Bronchial epithelial cell (primary cell): Measurements from ENCODE around the gene SAT2. TPM values are rescaled to one million over a fixed set of nuclear protein-coding genes. Genes with fewer than 3 reads are reported as not detected.
A peak's percentile ranks its signal among the peaks of the same experiment; 100 is the strongest.

Source experiments
- DNase-seq: peaks from one replicate; pipeline ENCODE4 v3.0.0-alpha.2; 2010; ENCODE audit warnings: low read depth
- FAIRE-seq: peaks from 2 replicates; lab custom pipeline; 2011; peaks lifted over from hg19 to GRCh38; lab: Jason Lieb, UNC
- H3K27me3 ChIP-seq: 2 replicates; pipeline ENCODE4 v1.5.1; 2011; ENCODE audit warnings: low read length; ENCODE audit not compliant: control insufficient read depth, insufficient read depth
- H3K36me3 ChIP-seq: 2 replicates; pipeline ENCODE4 v1.5.1; 2011; ENCODE audit warnings: low read length; ENCODE audit not compliant: control insufficient read depth, insufficient read depth
- H3K4me3 ChIP-seq: 2 replicates; pipeline ENCODE4 v1.5.1; 2011; ENCODE audit warnings: mild to moderate bottlenecking, low read depth, low read length, control low read depth
- CTCF ChIP-seq: IDR thresholded peaks from 2 replicates; pipeline ENCODE4 v1.5.1; 2011; ENCODE audit warnings: mild to moderate bottlenecking, moderate library complexity, low read length, control low read depth, inconsistent platforms; ENCODE audit not compliant: insufficient read depth, severe bottlenecking
- total RNA-seq: library from RNA; depleted of rRNA; stranded (reverse); fragments of >200 nt; gene quantifications from 2 replicates; pipeline ENCODE4 v1.2.1, GENCODE V29; 2014

The SAT2 gene
- total RNA-seq, 1 donor from 2014 or later = 38.7 TPM

GRCh38 chr17:7593296-7593695 is 34.3 kb downstream of the SAT2 start:
- peaks cover 25% of the 10 kb centered on the region for H3K36me3 ChIP-seq
- FAIRE-seq = no peak
- no peak for DNase-seq
- no peak overlapping the region for H3K4me3 ChIP-seq
- no peaks in the 10 kb centered on the region for H3K27me3 ChIP-seq
- TF ChIP-seq CTCF = no peak

GRCh38 chr17:7592422-7593021 is 35.1 kb downstream of the SAT2 start:
- Histone ChIP-seq H3K36me3 (peaks cover 25% of the 10 kb centered on the region), H3K27me3 (no peaks in the 10 kb centered on the region), H3K4me3 (no peak overlapping the region)
- TF ChIP-seq CTCF = no peak
- FAIRE-seq = no peak
- no peak for DNase-seq

- Histone ChIP-seq H3K27me3 (no peaks in the 10 kb centered on the region), H3K4me3 (no peak overlapping the region), H3K36me3 (peaks cover 30% of the 10 kb centered on the region)
- TF ChIP-seq CTCF = no peak
- no peak for FAIRE-seq
- no peak for DNase-seq
Observed at GRCh38 chr17:7591596-7591995, 36.0 kb downstream of the SAT2 start.

- no peaks in the 10 kb centered on the region for H3K27me3 ChIP-seq
- H3K36me3 ChIP-seq = peaks cover 31% of the 10 kb centered on the region
- FAIRE-seq (no peak), DNase-seq (peak; percentile 73)
- TF ChIP-seq CTCF = no peak
- no peak overlapping the region for H3K4me3 ChIP-seq
Observed at GRCh38 chr17:7590743-7591142, 36.9 kb downstream of the SAT2 start.

GRCh38 chr17:7589891-7590691 is 37.5 kb downstream of the SAT2 start, which contains the start of gene SOX15:
SOX15 (minus strand) TSS chr17:7590094; CDS start chr17:7589676, 418 bp downstream.
- no peak for FAIRE-seq
- no peak for TF ChIP-seq CTCF
- H3K36me3 ChIP-seq = peaks cover 27% of the 10 kb centered on the region
- DNase-seq = peak; percentile 87
- H3K27me3 ChIP-seq = no peaks in the 10 kb centered on the region
- H3K4me3 ChIP-seq = peak within 1 kb of the TSS; percentile 78
